MM.1S (cell line): Measurements from ENCODE around the gene CLPTM1L.
"Not testable (repeated sequence)": the region's sequence is repeated elsewhere in the genome, so short reads cannot be mapped to it uniquely, and the experiment has no call there.

Experiments used
- CTCF ChIP-seq: fragments of 300-600 bp; sonication (generic); IDR thresholded peaks from 2 replicates; pipeline ENCODE4 v1.5.1; 2016; ENCODE audit warnings: antibody characterized with exemption, low read length, mixed read lengths
- EZH2 ChIP-seq: fragments of 300-600 bp; sonication (generic); optimal IDR thresholded peaks from 2 replicates; pipeline ENCODE3; 2017; ENCODE audit warnings: low read depth, mild to moderate bottlenecking, antibody characterized with exemption, low read length, mixed read lengths
- EZH2phosphoT487 ChIP-seq: fragments of 300-600 bp; sonication (generic); IDR thresholded peaks from 2 replicates; pipeline ENCODE4 v1.6.1; 2018; ENCODE audit warnings: antibody characterized with exemption, low read length

- TF ChIP-seq CTCF, EZH2, EZH2phosphoT487: not testable (repeated sequence)
Observed at GRCh38 chr5:1275397-1276391, 69.2 kb downstream of the CLPTM1L start.
